Sciatic nerve (tissue), 2 donors: ENCODE results near the gene CLIC4. TPM values are rescaled to one million over a fixed set of nuclear protein-coding genes. Genes with fewer than 3 reads are reported as not detected.
"Not testable (repeated sequence)": the region's sequence is repeated elsewhere in the genome, so short reads cannot be mapped to it uniquely, and the experiment has no call there.

Experiments
- ATAC-seq: fragments of 200-7000 bp; cut with Tn5 transposase; one replicate; pipeline ENCODE4 v1.9.1; 2020; ENCODE audit warnings: mild to moderate bottlenecking, moderate library complexity
- DNase-seq: peaks from one replicate; pipeline ENCODE4 v3.0.0-alpha.2; 2020; ENCODE audit warnings: low spot score
- intact Hi-C: fragments of 100-400 bp; cut with DNase I; formaldehyde crosslinking; loops from one replicate; pipeline ENCODE4 v1.14.2; 2022
- total RNA-seq: library from RNA; stranded (reverse); fragmentation: NEBNext Ultra II Directional; extraction: Animal tissue kit (Norgen Biotek cat#: 25700); gene quantifications from one replicate; pipeline ENCODE4 v1.2.1, GENCODE V29; 2021
- donor health status: DM: no; HTN: no; CAD: no.
- donor health status: DM: no; HTN: no; CAD: no.

Gene CLIC4
- total RNA-seq, 1 donor from 2014 or later, result 387 TPM

DNA sequence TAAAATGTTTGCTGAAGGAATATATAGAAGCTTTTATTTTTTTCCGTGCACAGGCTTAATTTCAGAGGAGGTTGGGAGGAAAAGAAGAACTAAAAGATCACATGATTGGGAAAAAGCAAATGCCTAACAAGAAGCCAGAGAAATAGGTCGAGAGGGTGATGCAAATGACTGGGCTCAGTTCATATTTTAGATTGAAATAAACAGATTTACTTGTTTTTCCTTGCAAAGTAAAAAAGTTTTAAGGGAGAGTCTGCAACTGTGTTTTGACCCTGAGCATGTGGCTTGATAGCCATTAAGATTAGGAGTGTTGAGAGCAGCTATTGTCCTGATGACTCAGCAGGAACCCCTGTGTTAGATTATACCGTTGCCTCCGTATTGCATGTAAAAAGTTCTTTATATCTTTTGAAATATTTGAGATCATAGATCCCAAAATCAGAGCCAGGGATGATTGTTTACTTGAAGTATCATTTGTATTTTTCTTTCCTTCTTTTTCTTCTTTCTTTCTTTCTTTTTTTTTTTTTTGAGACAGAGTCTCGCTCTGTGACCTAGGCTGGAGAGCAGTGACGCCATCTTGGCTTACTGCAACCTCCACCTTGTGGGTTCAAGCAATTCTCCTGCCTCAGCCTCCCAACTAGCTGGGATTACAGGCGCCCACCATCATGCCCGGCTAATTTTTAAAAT is 20.2 kb downstream of the CLIC4 start:
- ATAC-seq, result peak; percentile 55
- intact Hi-C loops, result no loop called here
- no peak for DNase-seq

DNA sequence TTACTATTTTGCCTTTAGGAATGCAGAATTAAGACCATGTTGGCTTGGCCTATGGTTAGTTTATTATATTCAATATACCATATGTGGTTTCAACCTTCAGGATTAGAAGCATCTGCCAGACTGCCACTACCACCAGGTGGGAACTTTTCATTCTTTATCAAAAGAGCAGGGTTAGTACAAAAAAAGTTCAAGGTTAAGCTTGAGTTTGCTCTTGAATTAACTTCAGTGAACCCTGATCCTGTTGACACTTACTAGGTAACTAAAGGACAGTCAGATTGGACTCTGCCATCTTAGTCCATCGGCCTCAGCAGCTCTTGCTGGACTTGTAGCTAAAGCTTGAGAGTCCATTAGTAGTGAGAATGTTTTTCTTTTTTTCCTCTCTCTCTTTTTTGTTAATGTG is 22.1 kb downstream of the CLIC4 start:
- intact Hi-C loops, result no loop called here
- DNase-seq, result no peak
- no peak for ATAC-seq

DNA sequence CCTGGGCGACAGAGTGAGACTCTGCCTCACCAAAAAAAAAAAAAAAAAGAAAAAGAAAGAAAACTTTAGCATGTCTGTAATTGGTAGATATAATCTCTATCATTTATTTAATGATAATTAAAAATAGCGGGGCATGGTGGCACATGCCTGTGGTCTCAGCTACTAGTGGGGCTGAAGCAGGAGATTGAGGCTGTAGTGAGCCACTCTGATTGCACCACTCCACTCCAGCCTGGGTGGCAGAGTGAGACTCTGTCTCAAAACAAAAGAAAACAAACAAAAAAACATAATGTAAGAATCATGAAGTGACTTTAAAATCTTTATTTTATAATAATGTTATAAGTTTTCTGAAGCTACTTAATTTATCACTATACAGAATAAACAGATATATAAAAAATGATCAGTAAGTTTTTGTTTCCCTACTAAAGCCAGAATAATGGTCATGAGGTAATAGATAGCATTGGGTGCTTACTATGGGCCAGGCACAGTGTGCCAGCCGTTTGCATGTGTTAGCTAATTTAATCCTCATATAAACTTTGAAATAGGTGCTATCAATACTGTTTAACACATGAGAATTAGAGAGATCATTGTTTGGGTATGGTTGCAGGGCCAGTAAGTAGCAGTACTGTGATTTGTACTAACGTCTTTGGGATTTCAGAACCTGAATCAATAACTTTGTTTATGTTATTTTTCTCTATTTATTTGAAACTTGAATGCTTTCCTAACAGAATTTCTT is 23.8 kb downstream of the CLIC4 start:
- DNase-seq (no peak), ATAC-seq (no peak)
- intact Hi-C loops, result no loop called here

DNA sequence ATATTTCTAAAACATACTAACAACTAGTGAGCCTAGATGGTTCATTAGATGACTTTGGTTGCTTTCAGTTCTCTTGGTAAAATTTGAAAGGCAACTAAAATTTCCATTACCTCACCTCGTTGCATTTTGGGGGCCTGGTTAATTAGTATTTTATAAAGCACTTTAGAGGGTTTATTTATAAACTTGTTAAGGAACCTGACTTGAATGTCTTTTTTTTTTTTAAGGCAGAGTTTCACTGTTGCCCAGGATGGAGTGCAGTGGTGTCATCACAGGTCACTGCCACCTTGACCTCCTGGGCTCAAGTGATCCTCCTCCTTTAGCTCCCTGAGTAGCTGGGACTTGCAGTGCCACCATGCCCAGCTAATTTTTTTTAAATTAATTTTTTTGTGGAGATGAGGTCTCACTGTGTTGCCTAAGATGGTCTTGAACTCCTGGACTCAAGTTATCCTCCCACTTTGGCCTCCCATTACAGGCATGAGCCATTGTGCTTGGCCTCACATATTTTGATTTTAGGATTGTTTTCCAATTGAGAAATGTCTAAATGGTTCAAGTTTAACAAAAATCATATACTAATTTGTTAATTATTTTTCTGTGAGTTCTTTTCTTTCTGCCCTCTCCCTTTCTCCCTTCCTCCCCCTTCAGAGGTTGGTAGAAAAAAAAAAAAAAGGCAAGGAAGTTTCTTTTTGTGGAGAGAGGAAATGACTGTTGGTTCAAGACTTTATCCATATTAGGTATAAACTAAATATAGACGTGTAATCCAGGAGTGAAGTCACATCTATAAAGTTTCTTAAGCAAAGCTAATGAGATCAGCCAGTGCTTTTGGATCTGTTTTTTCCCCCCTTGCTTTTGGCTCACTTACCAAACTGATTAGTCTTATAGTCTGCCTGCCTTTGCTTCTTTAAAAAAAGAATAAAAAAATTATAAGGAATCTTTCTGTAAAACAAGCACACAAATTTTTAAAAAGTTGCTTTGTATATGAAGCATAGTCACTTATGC is 24.7 kb downstream of the CLIC4 start:
- no peak for DNase-seq
- peak; percentile 91 for ATAC-seq
- intact Hi-C loops, result no loop called here

DNA sequence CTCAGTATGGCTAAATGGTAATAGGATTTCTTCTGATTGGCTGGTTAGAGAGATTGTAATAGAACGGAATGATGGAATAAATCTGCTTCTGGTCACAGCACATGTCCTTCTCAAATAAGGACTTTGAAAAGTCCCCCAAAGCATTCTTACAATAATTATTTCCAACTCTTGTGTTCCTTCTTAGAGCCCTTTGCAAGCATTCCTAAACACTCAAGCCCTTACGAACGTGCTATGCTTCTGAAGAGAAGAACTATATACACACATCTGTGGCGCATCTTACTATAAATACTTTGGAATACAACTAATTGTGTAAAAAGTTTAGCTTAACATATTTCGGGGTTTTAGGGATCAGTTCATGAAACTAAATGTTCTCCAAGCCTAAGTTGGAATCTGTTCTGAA is 25.6 kb downstream of the CLIC4 start:
- intact Hi-C loops, result no loop called here
- ATAC-seq (no peak), DNase-seq (no peak)

DNA sequence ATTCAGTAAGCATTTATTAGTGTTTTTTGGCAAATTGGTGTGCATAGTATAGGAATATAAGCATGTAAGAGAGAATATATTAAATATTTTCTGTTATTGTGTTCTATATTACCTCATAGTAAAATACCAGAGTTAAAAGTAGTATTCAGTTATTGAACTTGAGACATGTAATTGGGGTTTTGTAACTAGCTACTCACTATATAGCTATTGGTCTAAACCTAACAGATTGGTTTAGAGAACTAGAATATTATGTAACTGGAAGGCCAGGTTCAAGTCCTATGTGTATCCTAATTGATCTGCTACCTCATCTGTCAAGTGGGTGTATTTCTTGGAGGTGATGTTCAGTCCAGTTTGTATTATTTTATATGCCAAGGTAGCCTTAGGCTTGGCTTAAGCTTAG is 26.3 kb downstream of the CLIC4 start:
- intact Hi-C loops, result no loop called here

DNA sequence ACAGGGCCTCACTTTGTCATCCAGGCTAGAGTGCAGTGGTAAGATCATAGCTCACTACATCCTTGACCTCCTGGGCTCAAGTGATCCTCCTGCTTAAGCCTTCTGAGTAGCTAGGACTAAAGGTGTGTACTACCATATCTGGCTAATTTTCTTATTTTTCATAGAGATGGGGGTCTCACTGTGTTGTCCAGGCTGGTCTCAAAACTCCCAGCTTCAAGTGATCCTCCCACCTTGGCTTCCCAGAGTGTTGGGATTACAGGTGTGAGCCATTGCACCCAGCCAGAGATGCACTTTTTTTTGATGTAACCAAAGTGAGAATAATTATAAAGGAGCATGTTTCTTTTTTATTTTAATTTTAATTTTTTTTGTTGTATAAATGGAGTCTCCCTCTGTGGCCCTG is 28.4 kb downstream of the CLIC4 start:
- DNase-seq, result no peak
- intact Hi-C loops, result no loop called here
- no peak for ATAC-seq

More for the DNA sequence above, 26.3 kb downstream of the CLIC4 start:
- no peak for DNase-seq
- no peak for ATAC-seq

DNA sequence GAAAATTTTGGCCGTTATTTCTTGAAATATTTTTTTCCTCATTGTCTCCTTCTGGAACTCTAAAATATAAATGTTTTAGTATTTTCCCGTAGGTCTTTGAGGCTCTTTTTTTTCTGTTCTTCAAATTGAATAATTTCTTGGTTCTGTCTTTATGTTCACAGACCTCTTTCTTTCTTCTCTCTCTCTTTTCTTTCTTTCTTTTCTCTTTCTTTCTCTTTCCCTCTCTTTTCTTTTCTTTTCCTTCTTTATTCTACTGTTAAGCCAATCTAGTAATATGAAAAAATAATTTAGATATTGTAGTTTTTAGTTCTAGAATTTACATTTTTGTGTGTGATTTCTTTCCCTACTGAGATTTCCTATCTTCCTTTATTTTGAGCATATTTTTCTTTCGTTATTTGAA is 30.1 kb downstream of the CLIC4 start:
- intact Hi-C loops, result no loop called here
- no peak for DNase-seq
- ATAC-seq, result no peak

DNA sequence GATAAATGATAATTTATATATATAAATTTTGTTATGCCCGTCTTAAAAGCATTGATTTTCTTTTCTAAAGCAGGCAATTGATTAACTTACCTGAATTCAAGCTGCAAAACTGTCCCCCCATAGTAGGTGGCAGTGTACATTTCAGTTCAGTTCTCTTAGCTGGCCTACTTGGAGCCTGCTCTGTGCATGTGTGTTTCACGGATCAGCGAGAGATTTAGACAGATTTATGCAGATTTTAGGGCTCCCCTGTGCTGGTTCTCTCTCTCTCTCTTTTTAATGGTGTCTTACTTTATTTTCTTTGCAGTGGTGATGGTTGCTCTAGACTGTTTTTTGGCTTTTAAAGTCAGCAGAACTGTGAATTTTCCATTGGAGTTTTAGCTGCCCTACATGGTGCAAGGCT is 30.7 kb downstream of the CLIC4 start:
- ATAC-seq, result no peak
- no peak for DNase-seq
- intact Hi-C loops, result no loop called here

DNA sequence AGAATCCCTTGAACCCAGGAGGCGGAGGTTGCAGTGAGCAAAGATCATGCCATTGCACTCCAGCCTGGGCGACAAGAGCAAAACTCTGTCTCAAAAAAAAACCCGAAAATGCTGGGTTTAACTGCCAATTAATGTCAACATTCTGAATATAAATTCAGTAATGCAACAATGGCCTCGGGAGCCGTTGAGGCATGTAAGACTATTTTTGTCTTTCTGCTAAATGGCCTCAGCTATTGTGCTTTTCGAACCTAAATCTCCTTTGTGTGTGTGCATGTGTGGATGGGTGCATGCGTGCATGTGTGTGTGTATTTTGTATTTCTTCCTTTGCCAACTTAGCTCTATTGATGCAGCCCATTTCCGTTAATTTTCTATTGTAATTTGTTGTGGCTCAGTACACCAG is 31.6 kb downstream of the CLIC4 start:
- ATAC-seq, result no peak
- intact Hi-C loops, result no loop called here
- DNase-seq, result no peak

DNA sequence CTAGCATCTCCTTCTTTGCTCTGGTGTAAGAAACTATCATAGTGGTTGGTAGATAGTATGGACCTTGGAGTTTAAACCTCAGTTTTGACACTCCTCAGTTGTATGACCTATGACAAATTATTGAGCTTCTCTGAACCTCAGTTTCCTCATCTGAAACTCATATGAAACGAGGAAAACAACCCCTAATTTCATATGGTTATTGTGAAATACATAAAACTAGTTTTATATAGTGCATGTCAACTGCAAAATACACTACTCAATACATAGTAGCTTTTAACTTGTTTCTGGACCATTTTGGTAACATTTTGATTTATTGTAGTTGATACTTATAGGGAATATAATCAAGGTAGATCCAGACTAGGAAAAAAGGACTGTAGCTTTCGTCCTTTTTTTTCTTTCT is 32.9 kb downstream of the CLIC4 start:
- intact Hi-C loops, result no loop called here
- DNase-seq, result no peak
- no peak for ATAC-seq

DNA sequence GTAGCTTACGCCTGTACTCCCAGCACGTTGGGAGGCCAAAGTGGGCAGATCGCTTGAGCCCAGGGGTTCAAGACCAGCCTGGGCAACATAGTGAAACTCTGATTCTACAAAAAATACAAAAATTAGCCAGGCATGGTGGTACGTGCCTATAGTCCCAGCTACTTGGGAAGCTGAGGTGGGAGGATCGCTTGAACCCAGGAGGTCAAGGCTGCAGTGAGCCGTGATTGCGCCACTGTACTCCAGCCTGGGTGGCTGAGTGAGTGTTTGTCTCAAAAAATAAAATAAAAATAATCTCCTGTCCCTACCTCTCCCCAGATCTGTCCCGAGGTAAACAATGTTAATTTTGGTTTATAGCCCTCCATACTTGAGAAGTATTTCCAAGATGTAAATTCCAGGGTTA is 34.0 kb downstream of the CLIC4 start:
- DNase-seq, intact Hi-C loops, ATAC-seq: not testable (repeated sequence)

DNA sequence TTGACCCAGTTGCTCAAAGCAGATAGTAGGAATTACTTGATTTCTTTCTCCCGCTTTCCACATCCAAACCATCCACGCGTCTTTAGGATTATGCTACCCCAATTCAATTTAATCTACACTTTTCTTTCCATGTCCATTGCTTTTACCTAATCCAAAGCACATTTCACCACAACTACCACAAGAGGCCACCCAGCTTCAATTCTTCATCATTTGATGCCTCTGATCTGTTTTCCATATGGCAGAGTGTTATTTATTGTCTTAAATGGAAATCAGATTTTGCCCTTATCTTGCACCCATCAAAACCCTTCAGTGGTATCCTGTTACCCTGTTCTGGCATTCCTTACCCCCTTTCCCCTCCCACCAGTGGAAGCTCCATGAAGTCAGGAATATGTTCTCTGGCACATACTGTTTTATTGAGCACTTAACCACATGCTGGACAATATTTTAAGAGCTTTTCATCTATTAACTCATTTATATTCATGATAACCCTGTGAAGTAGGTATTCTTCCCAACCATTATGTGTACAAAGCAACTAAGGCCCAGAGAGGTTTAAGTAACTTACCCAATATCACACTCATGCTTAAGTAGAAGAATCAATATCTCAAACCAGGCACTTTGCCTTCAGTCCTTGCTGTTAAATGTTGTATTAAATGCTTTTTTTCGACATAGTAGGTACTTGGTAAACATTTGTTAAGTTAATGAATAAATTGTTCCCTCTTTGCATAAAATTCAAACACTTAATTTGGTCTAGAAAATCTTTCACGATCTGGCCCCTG is 34.6 kb downstream of the CLIC4 start:
- ATAC-seq (no peak), DNase-seq (no peak)
- intact Hi-C loops, result no loop called here

DNA sequence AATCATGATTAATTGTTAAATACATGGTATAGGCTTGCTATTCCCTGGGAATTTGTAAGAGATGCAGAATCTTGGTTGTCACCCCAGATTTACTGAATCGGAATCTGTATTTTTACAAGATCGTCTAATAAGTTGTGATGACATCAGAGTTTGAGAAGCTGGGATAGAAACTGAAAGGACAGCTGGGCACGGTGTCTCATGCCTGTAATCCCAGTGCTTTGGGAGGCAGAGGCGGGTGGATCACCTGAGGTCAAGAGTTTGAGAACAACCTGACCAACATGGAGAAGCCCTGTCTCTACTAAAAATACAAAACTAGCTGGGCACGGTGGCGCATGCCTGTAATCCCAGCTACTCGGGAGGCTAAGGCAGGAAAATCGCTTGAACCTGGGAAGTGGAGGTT is 35.4 kb downstream of the CLIC4 start:
- ATAC-seq, DNase-seq, intact Hi-C loops: not testable (repeated sequence)

DNA sequence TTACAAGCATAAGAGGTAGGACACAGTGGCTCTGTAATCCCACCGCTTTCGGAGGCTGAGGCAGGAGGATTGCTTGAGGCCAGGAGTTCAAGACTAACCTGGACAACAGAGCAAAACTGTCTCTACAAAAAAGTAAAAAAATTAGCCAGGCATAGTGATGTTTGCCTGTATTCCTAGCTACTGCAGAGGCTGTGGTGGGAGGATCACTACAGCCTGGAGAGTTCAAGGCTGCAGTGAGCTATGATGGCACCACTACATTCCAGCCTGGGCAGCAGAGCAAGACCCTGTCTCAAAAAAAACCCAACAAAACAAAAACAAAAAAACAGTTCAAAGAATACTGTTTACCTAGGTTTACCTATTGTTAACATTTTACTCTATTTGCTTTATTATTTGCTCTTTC is 37.4 kb downstream of the CLIC4 start:
- ATAC-seq, result no peak
- intact Hi-C loops, result no loop called here
- no peak for DNase-seq

DNA sequence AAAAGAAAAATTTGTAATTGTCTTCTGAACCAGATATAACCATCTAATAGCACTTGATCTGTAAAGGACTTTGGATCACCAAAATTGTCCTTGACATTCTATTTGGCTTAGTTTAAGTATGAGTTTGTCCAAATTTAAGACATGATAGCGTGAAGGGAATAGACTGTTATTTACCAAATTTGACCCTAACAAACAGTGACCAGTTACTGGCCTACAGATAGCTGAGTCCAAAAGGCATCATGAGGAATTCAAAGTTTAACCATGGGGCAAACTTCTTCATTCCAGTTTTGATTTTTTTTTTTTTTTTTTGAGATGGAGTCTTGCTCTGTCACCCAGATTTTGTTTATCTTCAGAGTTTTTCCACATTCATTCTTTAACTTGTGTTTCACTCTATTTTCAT is 38.5 kb downstream of the CLIC4 start:
- DNase-seq, result no peak
- intact Hi-C loops, result no loop called here
- ATAC-seq, result no peak

DNA sequence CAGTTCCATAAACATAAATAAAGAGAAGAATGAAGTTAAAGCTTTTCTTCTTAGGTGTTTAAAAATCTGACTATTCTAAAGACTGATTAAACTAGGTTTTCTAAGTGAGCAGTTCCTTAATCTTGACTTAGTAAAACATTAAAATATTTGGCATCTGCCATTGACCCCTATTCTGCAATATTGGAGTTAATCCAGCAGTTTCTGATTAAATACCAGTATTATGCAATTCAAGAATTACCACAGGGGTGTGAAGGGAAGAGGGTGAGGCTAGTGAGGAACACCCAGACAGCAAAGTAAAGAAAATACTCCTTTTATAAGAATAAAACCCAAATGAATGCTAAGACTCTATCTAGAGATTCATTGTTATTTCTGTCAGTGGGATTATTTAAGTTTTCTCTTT is 40.9 kb downstream of the CLIC4 start:
- ATAC-seq, result peak; percentile 92
- no peak for DNase-seq
- intact Hi-C loops, result no loop called here

DNA sequence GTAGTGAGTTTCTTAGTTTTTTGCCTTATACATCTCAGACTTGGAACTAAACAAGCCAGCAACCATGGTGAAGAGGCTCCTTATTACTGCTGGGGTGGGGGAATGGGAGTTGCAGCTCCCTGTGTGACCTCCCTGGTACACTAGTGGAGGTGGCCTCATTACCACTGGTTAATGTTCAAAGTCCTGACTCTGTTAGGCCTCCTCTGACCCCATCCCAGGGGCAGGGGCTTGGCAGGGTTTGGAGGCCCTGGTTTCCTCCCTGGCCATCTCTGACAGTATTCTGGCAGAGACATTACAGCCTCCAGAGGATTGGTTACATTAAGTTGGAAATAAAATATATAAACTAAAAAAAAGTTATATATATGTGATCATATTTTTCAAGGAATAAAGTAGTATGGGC is 45.2 kb downstream of the CLIC4 start:
- DNase-seq, result no peak
- intact Hi-C loops, result no loop called here
- no peak for ATAC-seq
